Adipocyte (in vitro differentiated cells): ENCODE measurements around the gene APOO.

ENCODE experiments used
- DNase-seq: peaks from one replicate; pipeline ENCODE4 v3.0.0-alpha.2; 2015; ENCODE audit warnings: low read depth
- H3K27me3 ChIP-seq: replicated peaks from 2 replicates; pipeline ENCODE4 v1.7.0; 2013; ENCODE audit warnings: mild to moderate bottlenecking, low read length, moderate library complexity; ENCODE audit not compliant: control insufficient read depth, insufficient read depth
- H3K36me3 ChIP-seq: 2 replicates; pipeline ENCODE4 v1.7.0; 2013; ENCODE audit warnings: low read length, mild to moderate bottlenecking, moderate library complexity; ENCODE audit not compliant: control insufficient read depth, insufficient read depth, severe bottlenecking
- H3K4me1 ChIP-seq: 2 replicates; pipeline ENCODE4 v1.7.0; 2013; ENCODE audit warnings: mild to moderate bottlenecking, low read length, moderate library complexity; ENCODE audit not compliant: control insufficient read depth, insufficient read depth
- H3K4me3 ChIP-seq: 2 replicates; pipeline ENCODE4 v1.7.0; 2013; ENCODE audit warnings: mild to moderate bottlenecking, low read length, moderate library complexity
- H3K9ac ChIP-seq: 2 replicates; pipeline ENCODE4 v1.7.0; 2013; ENCODE audit warnings: mild to moderate bottlenecking, low read length, moderate library complexity
- H3K9me3 ChIP-seq: 2 replicates; pipeline ENCODE4 v1.7.0; 2013; ENCODE audit warnings: mild to moderate bottlenecking, low read length, moderate library complexity; ENCODE audit not compliant: control insufficient read depth

APOO gene

GRCh38 chrX:23795221-23795620 lies 112.5 kb downstream of the APOO start:
- Histone ChIP-seq H3K36me3 (no peaks in the 10 kb centered on the region), H3K27me3 (no peaks in the 10 kb centered on the region), H3K9me3 (no peaks in the 10 kb centered on the region), H3K4me3 (no peak overlapping the region), H3K4me1 (peaks cover 13% of the 10 kb centered on the region), H3K9ac (no peak overlapping the region)
- no peak for DNase-seq

GRCh38 chrX:23792861-23793553 lies 114.7 kb downstream of the APOO start:
- Histone ChIP-seq H3K27me3 (no peaks in the 10 kb centered on the region), H3K9me3 (no peaks in the 10 kb centered on the region), H3K4me3 (no peak overlapping the region), H3K36me3 (no peaks in the 10 kb centered on the region), H3K9ac (no peak overlapping the region), H3K4me1 (peaks cover 4% of the 10 kb centered on the region)
- no peak for DNase-seq

GRCh38 chrX:23790155-23790497 lies 117.6 kb downstream of the APOO start:
- DNase-seq, result no peak

GRCh38 chrX:23789386-23790154 lies 118.2 kb downstream of the APOO start:
- Histone ChIP-seq H3K4me3 (no peak overlapping the region), H3K27me3 (no peaks in the 10 kb centered on the region), H3K9me3 (no peaks in the 10 kb centered on the region), H3K4me1 (peaks cover 12% of the 10 kb centered on the region), H3K36me3 (peaks cover 14% of the 10 kb centered on the region), H3K9ac (no peak overlapping the region)
- no peak for DNase-seq

More at GRCh38 chrX:23790155-23790497, 117.6 kb downstream of the APOO start:
- no peaks in the 10 kb centered on the region for H3K27me3 ChIP-seq
- no peak overlapping the region for H3K9ac ChIP-seq
- peaks cover 13% of the 10 kb centered on the region for H3K36me3 ChIP-seq
- no peaks in the 10 kb centered on the region for H3K9me3 ChIP-seq
- H3K4me3 ChIP-seq, result no peak overlapping the region
- peaks cover 12% of the 10 kb centered on the region for H3K4me1 ChIP-seq

GRCh38 chrX:23788946-23789345 lies 118.8 kb downstream of the APOO start:
- no peak overlapping the region for H3K4me3 ChIP-seq
- no peaks in the 10 kb centered on the region for H3K9me3 ChIP-seq
- no peak for DNase-seq
- no peaks in the 10 kb centered on the region for H3K27me3 ChIP-seq
- peaks cover 14% of the 10 kb centered on the region for H3K36me3 ChIP-seq
- H3K9ac ChIP-seq, result no peak overlapping the region
- H3K4me1 ChIP-seq, result peaks cover 12% of the 10 kb centered on the region

- H3K9me3 ChIP-seq, result no peaks in the 10 kb centered on the region
- H3K4me3 ChIP-seq, result no peak overlapping the region
- H3K27me3 ChIP-seq, result no peaks in the 10 kb centered on the region
- H3K4me1 ChIP-seq, result peaks cover 12% of the 10 kb centered on the region
- DNase-seq, result no peak
- peaks cover 14% of the 10 kb centered on the region for H3K36me3 ChIP-seq
- H3K9ac ChIP-seq, result no peak overlapping the region
Measured at GRCh38 chrX:23788521-23788920, 119.2 kb downstream of the APOO start.

- no peak for DNase-seq
Measured at GRCh38 chrX:23787745-23788118, 120.0 kb downstream of the APOO start.

GRCh38 chrX:23786268-23786815 lies 121.4 kb downstream of the APOO start:
- DNase-seq, result no peak
- H3K9me3 ChIP-seq, result no peaks in the 10 kb centered on the region
- peaks cover 21% of the 10 kb centered on the region for H3K4me1 ChIP-seq

More at GRCh38 chrX:23787745-23788118, 120.0 kb downstream of the APOO start:
- Histone ChIP-seq H3K36me3 (peaks cover 14% of the 10 kb centered on the region), H3K9me3 (no peaks in the 10 kb centered on the region), H3K4me1 (peaks cover 12% of the 10 kb centered on the region), H3K4me3 (no peak overlapping the region), H3K27me3 (no peaks in the 10 kb centered on the region), H3K9ac (peak overlapping the region; percentile 39)

GRCh38 chrX:23785580-23785979 lies 122.2 kb downstream of the APOO start:
- H3K4me3 ChIP-seq, result peak overlapping the region; percentile 89
- H3K36me3 ChIP-seq, result peaks cover 14% of the 10 kb centered on the region
- H3K9ac ChIP-seq, result peak overlapping the region; percentile 95
- H3K9me3 ChIP-seq, result no peaks in the 10 kb centered on the region
- peaks cover 24% of the 10 kb centered on the region for H3K4me1 ChIP-seq
- H3K27me3 ChIP-seq, result no peaks in the 10 kb centered on the region
- no peak for DNase-seq

More at GRCh38 chrX:23786268-23786815, 121.4 kb downstream of the APOO start:
- H3K9ac ChIP-seq, result peak overlapping the region; percentile 95
- peak overlapping the region; percentile 89 for H3K4me3 ChIP-seq
- no peaks in the 10 kb centered on the region for H3K27me3 ChIP-seq
- H3K36me3 ChIP-seq, result peaks cover 14% of the 10 kb centered on the region

GRCh38 chrX:23784470-23785331 lies 123.0 kb downstream of the APOO start:
- DNase-seq, result peak; percentile 62

More at GRCh38 chrX:23784470-23785331, 123.0 kb downstream of the APOO start:
- H3K9ac ChIP-seq, result peak overlapping the region; percentile 95
- H3K4me3 ChIP-seq, result peak overlapping the region; percentile 89
- H3K27me3 ChIP-seq, result no peaks in the 10 kb centered on the region
- no peaks in the 10 kb centered on the region for H3K9me3 ChIP-seq
- peaks cover 14% of the 10 kb centered on the region for H3K36me3 ChIP-seq
- peaks cover 24% of the 10 kb centered on the region for H3K4me1 ChIP-seq
